Activated naive CD8-positive, alpha-beta T cell treated with anti-CD3 and anti-CD28 coated beads, Interleukin-2, amount 10 ng/mL, durations not matched to agents 7 days and 5 days (primary cell): ENCODE data around the gene TRAF4. TPM values are rescaled to one million over a fixed set of nuclear protein-coding genes. Genes with fewer than 3 reads are reported as not detected.
"Not testable (repeated sequence)": the region's sequence is repeated elsewhere in the genome, so short reads cannot be mapped to it uniquely, and the experiment has no call there.

ENCODE experiments used
- ATAC-seq: fragments of 150-1000 bp; cut with Tn5 transposase; one replicate; pipeline ENCODE4 v1.10.0; 2021; ENCODE audit warnings: low read depth, moderate library complexity
- POLR2A ChIA-PET: fragments of 350-600 bp; sonication (Branson Sonifier 250); formaldehyde crosslinking; loops from one replicate; lab custom pipeline; 2021; ENCODE audit warnings: antibody characterized with exemption; lab: Charles Lee
- DNase-seq: peaks from one replicate; pipeline ENCODE4 v3.0.0; 2021
- H3K27ac Mint-ChIP-seq: one replicate; pipeline ENCODE4 v1.8.0; 2022; ENCODE audit warnings: mild to moderate bottlenecking, mixed read lengths
- H3K27me3 Mint-ChIP-seq: one replicate; pipeline ENCODE4 v1.8.0; 2022; ENCODE audit warnings: mild to moderate bottlenecking, moderate library complexity, mixed read lengths
- H3K36me3 Mint-ChIP-seq: one replicate; pipeline ENCODE4 v1.8.0; 2021; ENCODE audit warnings: mild to moderate bottlenecking, mixed read lengths
- H3K4me1 Mint-ChIP-seq: one replicate; pipeline ENCODE4 v1.8.0; 2021; ENCODE audit warnings: mixed read lengths
- H3K4me3 Mint-ChIP-seq: one replicate; pipeline ENCODE4 v1.8.0; 2022; ENCODE audit warnings: mild to moderate bottlenecking, moderate library complexity, mixed read lengths
- H3K9me3 Mint-ChIP-seq: one replicate; pipeline ENCODE4 v1.8.0; 2021; ENCODE audit warnings: mixed read lengths
- total RNA-seq, 2 experiments: library from RNA; stranded (reverse); gene quantifications; one replicate each; pipeline ENCODE4 v1.2.3, GENCODE V29; 2021

TRAF4 gene
- total RNA-seq, 2 experiments from 2014 or later = 48.1 to 55.3 TPM

- POLR2A ChIA-PET = interaction anchor here (0.6 to 6.3 kb wide), 29 partner anchors 8 to 1432 kb away, joined by 3 to 266 read pairs (median 5); partner anchors contain the start of genes BLTP2, DHRS13, FAM222B and FLOT2
- ATAC-seq (peak; percentile 50), DNase-seq (peak; percentile 94)
- H3K4me1 Mint-ChIP-seq = peaks cover 40% of the 10 kb centered on the region
- peak overlapping the region; percentile 99 for H3K4me3 Mint-ChIP-seq
- peak overlapping the region; percentile 99 for H3K27ac Mint-ChIP-seq
- no peaks in the 10 kb centered on the region for H3K27me3 Mint-ChIP-seq
- no peaks in the 10 kb centered on the region for H3K9me3 Mint-ChIP-seq
- peaks cover 12% of the 10 kb centered on the region for H3K36me3 Mint-ChIP-seq
Measured at GRCh38 chr17:28726627-28727491, 17.0 kb upstream of the TRAF4 start.

GRCh38 chr17:28728364-28729200, 15.2 kb upstream of the TRAF4 start, which contains the start of gene NEK8:
TSS of gene NEK8 (plus strand) at chr17:28728788. CDS start at chr17:28728814, 26 bp downstream.
- peaks cover 10% of the 10 kb centered on the region for H3K36me3 Mint-ChIP-seq
- peaks cover 30% of the 10 kb centered on the region for H3K4me1 Mint-ChIP-seq
- peak; percentile 99 for DNase-seq
- peak within 1 kb of the TSS; percentile 99 for H3K4me3 Mint-ChIP-seq
- H3K9me3 Mint-ChIP-seq = no peaks in the 10 kb centered on the region
- peak within 1 kb of the TSS; percentile 99 for H3K27ac Mint-ChIP-seq
- ATAC-seq = peak; percentile 31
- no peaks in the 10 kb centered on the region for H3K27me3 Mint-ChIP-seq
- POLR2A ChIA-PET = interaction anchor here (0.5 to 6.3 kb wide), 17 partner anchors 9 to 564 kb away, joined by 3 to 266 read pairs (median 5); partner anchors contain the start of genes DHRS13, FAM222B, PHF12 and PROCA1

DNA sequence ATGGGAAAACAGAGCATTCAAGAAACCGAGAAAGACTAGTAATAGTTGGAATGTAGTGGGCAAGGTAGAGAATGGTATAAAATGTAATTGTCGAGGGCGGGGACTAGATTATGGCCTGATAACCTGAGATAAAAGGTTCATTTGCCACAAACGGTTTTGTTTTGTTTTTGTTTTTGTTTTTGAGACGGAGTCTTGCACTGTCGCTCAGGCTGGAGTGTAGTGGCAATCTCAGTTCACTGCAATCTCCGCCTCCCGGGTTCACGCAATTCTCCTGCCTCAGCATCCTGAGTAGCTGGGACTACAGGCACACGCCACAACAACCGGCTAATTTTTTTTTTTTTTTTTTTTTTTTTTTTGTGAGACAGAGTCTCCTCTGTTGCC, 13.9 kb upstream of the TRAF4 start:
- Mint-ChIP-seq H3K9me3 (no peaks in the 10 kb centered on the region), H3K4me1 (peaks cover 22% of the 10 kb centered on the region), H3K4me3 (no peak overlapping the region), H3K36me3 (peaks cover 6% of the 10 kb centered on the region), H3K27ac (no peak overlapping the region), H3K27me3 (no peaks in the 10 kb centered on the region)
- no peak for ATAC-seq
- no peak for DNase-seq
- POLR2A ChIA-PET = interaction anchor here (2.7 to 6.3 kb wide), 3 partner anchors 10 to 223 kb away, joined by 19 to 266 read pairs (median 53); partner anchors contain the start of genes PHF12 and TRAF4

- peaks cover 10% of the 10 kb centered on the region for H3K36me3 Mint-ChIP-seq
- DNase-seq (no peak), ATAC-seq (no peak)
- POLR2A ChIA-PET = interaction anchor here (1.4 kb wide), 1 partner anchor 10 kb away, joined by 4 read pairs; the partner anchor contains the start of gene TRAF4
- no peaks in the 10 kb centered on the region for H3K9me3 Mint-ChIP-seq
- no peaks in the 10 kb centered on the region for H3K27me3 Mint-ChIP-seq
- no peak overlapping the region for H3K27ac Mint-ChIP-seq
- H3K4me3 Mint-ChIP-seq = no peak overlapping the region
- H3K4me1 Mint-ChIP-seq = peaks cover 15% of the 10 kb centered on the region
Measured at GRCh38 chr17:28733346-28733745, 10.5 kb upstream of the TRAF4 start.

DNA sequence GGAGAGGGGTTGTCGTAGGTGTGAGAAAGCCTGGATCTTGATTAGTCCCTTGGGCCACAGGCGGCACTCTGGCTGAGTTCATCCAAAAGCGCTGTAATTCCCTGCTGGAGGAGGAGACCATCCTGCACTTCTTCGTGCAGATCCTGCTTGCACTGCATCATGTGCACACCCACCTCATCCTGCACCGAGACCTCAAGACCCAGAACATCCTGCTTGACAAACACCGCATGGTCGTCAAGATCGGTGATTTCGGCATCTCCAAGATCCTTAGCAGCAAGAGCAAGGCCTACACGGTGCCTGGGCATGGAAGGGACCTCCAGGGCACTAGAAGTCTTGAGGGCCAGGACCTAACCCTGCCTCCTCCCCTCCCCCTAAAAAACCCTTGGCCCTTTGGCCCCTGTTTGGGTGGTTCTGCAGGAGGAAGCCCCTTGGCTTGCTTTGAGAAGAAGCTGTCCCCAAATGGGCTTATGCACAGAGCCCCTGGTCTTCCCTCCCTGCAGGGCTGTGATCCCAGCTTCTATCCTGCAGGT, 9.0 kb upstream of the TRAF4 start:
- no peak overlapping the region for H3K4me3 Mint-ChIP-seq
- H3K27me3 Mint-ChIP-seq = no peaks in the 10 kb centered on the region
- ATAC-seq (no peak), DNase-seq (no peak)
- H3K4me1 Mint-ChIP-seq = peaks cover 17% of the 10 kb centered on the region
- H3K9me3 Mint-ChIP-seq = no peaks in the 10 kb centered on the region
- peaks cover 15% of the 10 kb centered on the region for H3K36me3 Mint-ChIP-seq
- POLR2A ChIA-PET = interaction anchor here (0.6 to 1.4 kb wide), 4 partner anchors 8 to 84 kb away, joined by 3 to 4 read pairs (median 4); partner anchors contain the start of genes TLCD1 and TRAF4
- peak overlapping the region; percentile 70 for H3K27ac Mint-ChIP-seq

GRCh38 chr17:28735242-28735722, 8.5 kb upstream of the TRAF4 start:
- Mint-ChIP-seq H3K9me3 (no peaks in the 10 kb centered on the region), H3K27ac (peak overlapping the region; percentile 70), H3K27me3 (no peaks in the 10 kb centered on the region), H3K4me3 (no peak overlapping the region), H3K36me3 (peaks cover 16% of the 10 kb centered on the region), H3K4me1 (peaks cover 17% of the 10 kb centered on the region)
- ATAC-seq = peak; percentile 14
- DNase-seq = no peak
- POLR2A ChIA-PET = interaction anchor here (0.8 to 0.9 kb wide), 2 partner anchors 8 to 9 kb away, joined by 3 to 4 read pairs; partner anchors contain the start of genes TLCD1 and TRAF4

DNA sequence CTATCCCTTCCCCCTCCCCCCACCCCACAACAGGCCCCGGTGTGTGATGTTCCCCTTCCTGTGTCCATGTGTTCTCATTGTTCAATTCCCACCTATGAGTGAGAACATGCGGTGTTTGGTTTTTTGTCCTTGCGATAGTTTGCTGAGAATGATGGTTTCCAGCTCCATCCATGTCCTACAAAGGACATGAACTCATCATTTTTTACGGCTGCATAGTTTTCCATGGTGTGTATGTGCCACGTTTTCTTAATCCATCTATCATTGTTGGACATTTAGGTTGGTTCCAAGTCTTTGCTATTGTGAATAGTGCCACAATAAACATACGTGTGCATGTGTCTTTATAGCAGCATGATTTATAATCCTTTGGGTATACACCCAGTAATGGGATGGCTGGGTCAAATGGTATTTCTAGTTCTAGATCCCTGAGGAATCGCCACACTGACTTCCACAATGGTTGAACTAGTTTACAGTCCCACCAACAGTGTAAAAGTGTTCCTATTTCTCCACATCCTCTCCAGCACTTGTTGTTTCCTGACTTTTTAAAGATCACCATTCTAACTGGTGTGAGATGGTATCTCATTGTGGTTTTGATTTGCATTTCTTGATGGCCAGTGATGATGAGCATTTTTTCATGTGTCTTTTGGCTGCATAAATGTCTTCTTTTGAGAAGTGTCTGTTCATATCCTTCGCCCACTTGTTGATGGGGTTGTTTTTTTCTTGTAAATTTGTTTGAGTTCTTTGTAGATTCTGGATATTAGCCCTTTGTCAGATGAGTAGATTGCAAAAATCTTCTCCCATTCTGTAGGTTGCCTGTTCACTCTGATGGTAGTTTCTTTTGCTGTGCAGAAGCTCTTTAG, 7.7 kb upstream of the TRAF4 start:
- H3K27me3 Mint-ChIP-seq, H3K9me3 Mint-ChIP-seq, DNase-seq, H3K4me3 Mint-ChIP-seq, ATAC-seq, H3K27ac Mint-ChIP-seq: not testable (repeated sequence)
- peaks cover 19% of the 10 kb centered on the region for H3K4me1 Mint-ChIP-seq
- peaks cover 20% of the 10 kb centered on the region for H3K36me3 Mint-ChIP-seq
- POLR2A ChIA-PET = interaction anchor here (0.9 kb wide), 1 partner anchor 7 kb away, joined by 4 read pairs; the partner anchor contains the start of gene TRAF4

DNA sequence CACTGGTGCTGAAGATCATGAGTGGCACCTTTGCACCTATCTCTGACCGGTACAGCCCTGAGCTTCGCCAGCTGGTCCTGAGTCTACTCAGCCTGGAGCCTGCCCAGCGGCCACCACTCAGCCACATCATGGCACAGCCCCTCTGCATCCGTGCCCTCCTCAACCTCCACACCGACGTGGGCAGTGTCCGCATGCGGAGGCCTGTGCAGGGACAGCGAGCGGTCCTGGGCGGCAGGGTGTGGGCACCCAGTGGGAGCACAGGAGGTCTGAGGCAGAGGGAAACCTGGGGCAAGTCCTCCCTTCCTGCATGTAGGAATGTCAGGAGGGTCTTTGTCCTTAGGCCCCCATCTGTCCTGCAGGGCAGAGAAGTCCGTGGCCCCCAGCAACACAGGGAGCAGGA, 6.5 kb upstream of the TRAF4 start:
- DNase-seq (no peak), ATAC-seq (no peak)
- no peak overlapping the region for H3K4me3 Mint-ChIP-seq
- H3K27me3 Mint-ChIP-seq = no peaks in the 10 kb centered on the region
- H3K27ac Mint-ChIP-seq = no peak overlapping the region
- peaks cover 18% of the 10 kb centered on the region for H3K4me1 Mint-ChIP-seq
- peaks cover 18% of the 10 kb centered on the region for H3K36me3 Mint-ChIP-seq
- no peaks in the 10 kb centered on the region for H3K9me3 Mint-ChIP-seq
- POLR2A ChIA-PET = interaction anchor here (0.7 kb wide), 1 partner anchor 16 kb away, joined by 3 read pairs; no protein-coding TSS in a partner anchor

DNA sequence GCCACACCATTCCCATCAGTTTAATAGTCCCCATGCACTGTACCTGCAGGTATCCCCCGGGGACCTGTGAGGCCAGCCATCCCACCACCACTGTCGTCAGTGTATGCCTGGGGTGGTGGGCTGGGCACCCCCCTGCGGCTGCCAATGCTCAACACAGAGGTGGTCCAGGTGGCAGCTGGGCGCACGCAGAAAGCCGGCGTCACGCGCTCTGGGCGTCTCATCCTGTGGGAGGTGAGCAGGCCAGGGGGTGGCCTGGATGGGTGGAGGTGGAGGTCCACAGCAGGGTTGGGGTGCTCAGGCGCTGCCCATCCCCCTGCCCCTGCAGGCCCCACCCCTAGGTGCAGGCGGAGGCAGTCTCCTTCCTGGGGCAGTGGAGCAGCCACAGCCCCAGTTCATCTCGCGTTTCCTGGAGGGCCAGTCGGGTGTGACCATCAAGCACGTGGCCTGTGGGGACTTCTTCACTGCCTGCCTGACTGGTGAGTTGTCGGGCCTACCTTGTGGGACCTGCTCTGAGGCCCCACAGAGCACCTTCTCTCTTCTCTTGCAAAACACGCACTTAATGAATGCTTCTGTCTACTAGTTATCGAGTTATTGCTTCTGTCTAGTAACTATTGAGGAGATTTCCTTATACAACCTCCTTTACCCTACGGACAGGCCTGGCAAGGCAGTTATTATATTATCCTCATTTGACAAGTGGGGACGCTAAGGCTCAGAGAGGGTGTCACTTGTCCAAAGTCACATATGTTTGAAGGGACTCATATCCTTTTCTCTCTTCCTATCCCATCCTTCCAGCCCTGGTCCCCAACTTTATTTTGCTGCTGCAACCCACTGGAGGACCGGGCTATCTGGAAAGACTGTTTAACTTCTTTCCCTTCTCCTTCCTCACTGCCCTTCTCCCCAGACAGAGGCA, 5.8 kb upstream of the TRAF4 start:
- DNase-seq = no peak
- POLR2A ChIA-PET = interaction anchor here (0.7 to 1.3 kb wide), 2 partner anchors 12 to 17 kb away, joined by 3 to 4 read pairs; partner anchors contain the start of gene TLCD1
- peak overlapping the region; percentile 83 for H3K27ac Mint-ChIP-seq
- no peak for ATAC-seq
- peaks cover 18% of the 10 kb centered on the region for H3K36me3 Mint-ChIP-seq
- H3K4me3 Mint-ChIP-seq = peak overlapping the region; percentile 1
- peaks cover 18% of the 10 kb centered on the region for H3K4me1 Mint-ChIP-seq
- H3K9me3 Mint-ChIP-seq = no peaks in the 10 kb centered on the region
- no peaks in the 10 kb centered on the region for H3K27me3 Mint-ChIP-seq

DNA sequence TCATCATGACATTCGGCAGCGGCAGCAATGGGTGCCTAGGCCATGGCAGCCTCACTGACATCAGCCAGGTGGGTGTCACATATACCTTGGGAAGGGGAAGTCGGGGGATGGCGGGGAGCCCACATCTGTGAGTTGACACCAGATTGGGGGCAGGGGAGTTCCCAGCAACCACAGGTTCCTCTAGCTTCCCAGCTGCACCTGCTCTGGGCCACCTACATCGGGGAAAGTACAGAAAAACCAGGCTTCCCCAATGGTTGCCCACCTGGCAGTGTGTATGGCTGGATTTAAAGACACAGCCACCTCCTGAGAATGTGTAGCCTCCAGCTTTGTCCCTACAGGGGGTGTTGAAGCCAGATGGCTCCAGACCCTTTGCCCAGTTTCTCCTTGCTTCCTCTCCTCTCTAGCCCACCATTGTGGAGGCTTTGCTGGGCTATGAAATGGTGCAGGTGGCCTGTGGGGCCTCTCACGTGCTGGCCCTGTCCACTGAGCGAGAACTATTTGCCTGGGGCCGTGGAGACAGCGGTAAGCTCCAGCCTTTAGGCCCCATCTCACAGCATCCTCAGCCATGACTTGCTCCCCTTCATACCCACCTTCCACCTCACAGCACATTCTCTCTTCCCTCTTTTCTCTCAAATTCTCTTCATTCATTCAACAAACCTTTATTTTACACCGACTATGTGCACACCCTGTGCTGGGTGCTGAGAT, 5.0 kb upstream of the TRAF4 start:
- Mint-ChIP-seq H3K9me3 (no peaks in the 10 kb centered on the region), H3K4me1 (peaks cover 19% of the 10 kb centered on the region), H3K27ac (peak overlapping the region; percentile 83), H3K27me3 (no peaks in the 10 kb centered on the region), H3K4me3 (peak overlapping the region; percentile 1), H3K36me3 (peaks cover 18% of the 10 kb centered on the region)
- ATAC-seq = peak; percentile 12
- DNase-seq = no peak
- POLR2A ChIA-PET = interaction anchor here (1.3 to 3.6 kb wide), 2 partner anchors 10 to 12 kb away, joined by 4 to 19 read pairs; partner anchors contain the start of genes NEK8 and TLCD1
